Measurements from ENCODE around the gene ZBTB7C.

DNA sequence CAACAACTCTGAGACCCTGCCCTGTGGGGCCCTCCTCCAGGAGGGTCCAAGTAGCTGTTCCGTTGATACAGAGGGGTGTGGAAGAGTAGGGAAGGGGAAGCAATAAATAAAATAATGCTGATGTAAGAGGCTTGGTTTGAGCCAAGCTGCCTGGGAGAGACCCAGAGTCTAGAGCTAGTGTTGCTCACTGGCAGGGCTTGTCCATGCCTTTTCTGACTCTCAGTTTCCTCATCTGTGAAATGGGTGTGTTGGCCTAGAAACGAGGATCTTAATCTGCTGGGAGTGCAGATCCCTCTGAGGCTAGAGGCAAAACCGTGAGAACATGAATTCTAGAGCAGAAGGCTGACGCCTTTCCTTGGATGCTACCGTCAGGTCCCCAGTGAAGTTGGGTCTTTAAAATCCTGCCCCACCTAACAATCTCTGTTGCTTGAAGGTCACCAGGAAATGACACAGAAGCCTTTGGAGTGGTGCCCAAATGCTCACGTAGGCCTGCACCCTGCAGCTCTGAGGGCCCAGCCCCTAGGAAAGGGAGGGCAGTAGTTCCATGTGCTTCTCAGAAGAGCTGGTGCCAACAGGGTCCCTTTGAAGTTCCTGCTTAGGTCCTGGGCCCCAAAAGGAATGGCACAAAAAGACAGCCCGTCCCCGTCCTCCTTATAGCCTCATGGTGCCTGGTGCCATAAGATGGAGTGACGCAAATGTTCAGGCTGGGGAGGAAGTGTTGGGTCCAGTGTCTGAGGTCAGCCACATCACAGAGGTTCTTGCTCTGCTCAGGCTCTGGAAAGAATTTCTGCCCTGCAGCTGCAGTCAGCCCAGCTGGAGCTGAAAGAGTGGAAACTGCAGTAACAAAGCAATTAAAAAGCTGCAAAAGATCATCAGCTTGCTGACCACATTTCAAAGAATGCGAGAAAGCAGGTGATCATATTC lies 405.5 kb downstream of the ZBTB7C start:
- TF ChIP-seq, protein P1, sequence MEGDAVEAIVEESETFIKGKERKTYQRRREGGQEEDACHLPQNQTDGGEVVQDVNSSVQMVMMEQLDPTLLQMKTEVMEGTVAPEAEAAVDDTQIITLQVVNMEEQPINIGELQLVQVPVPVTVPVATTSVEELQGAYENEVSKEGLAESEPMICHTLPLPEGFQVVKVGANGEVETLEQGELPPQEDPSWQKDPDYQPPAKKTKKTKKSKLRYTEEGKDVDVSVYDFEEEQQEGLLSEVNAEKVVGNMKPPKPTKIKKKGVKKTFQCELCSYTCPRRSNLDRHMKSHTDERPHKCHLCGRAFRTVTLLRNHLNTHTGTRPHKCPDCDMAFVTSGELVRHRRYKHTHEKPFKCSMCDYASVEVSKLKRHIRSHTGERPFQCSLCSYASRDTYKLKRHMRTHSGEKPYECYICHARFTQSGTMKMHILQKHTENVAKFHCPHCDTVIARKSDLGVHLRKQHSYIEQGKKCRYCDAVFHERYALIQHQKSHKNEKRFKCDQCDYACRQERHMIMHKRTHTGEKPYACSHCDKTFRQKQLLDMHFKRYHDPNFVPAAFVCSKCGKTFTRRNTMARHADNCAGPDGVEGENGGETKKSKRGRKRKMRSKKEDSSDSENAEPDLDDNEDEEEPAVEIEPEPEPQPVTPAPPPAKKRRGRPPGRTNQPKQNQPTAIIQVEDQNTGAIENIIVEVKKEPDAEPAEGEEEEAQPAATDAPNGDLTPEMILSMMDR (IDR thresholded peaks at IDR 0.05) = no peak
- TF ChIP-seq EP300 (IDR thresholded peaks at IDR 0.05) = no peak
